Fibroblast of skin of right biceps (primary cell): ENCODE results near the gene TBC1D32.
"Not testable (repeated sequence)": the region's sequence is repeated elsewhere in the genome, so short reads cannot be mapped to it uniquely, and the experiment has no call there.

Experiments used
- DNase-seq: peaks from one replicate; pipeline ENCODE4 v3.0.0-alpha.2; 2013

TBC1D32 gene

GRCh38 chr6:121319112-121319553 lies 15.1 kb downstream of the TBC1D32 start:
- DNase-seq = peak; percentile 21

- no peak for DNase-seq
Observed at GRCh38 chr6:121314381-121315112, 19.7 kb downstream of the TBC1D32 start.

DNA sequence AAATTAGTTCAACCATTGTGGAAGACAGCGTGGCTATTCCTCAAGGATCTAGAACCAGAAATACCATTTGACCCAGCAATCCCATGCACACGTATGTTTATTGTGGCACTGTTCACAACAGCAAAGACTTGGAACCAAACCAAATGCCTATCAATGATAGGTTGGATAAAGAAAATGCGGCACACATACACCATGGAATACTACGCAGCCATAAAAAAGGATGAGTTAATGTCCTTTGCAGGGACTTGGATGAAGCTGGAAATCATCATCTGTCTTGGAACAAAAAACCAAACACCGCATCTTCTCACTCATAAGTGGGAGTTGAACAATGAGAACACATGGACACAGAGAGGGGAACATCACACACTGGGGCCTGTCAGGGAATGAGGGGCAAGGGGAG lies 22.5 kb downstream of the TBC1D32 start:
- not testable (repeated sequence) for DNase-seq

DNA sequence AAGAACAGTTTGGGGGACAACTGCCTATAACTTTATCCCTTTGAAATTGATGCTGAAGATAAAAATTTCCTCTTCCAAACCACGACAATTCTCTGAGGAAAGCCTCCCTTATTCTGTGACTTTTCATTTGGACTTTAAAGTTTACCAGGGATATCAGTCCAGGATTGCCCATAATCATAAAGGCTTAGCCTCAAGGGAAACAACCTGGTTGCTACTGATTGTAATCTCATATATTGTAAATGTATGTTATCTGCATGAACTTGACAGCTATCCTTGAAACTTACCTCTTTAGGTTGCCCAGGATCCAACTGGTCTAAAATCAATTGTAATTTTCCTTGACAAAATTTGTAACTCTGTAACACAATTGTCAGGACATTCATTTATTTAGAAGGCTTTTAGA lies 23.8 kb downstream of the TBC1D32 start:
- peak; percentile 14 for DNase-seq

DNA sequence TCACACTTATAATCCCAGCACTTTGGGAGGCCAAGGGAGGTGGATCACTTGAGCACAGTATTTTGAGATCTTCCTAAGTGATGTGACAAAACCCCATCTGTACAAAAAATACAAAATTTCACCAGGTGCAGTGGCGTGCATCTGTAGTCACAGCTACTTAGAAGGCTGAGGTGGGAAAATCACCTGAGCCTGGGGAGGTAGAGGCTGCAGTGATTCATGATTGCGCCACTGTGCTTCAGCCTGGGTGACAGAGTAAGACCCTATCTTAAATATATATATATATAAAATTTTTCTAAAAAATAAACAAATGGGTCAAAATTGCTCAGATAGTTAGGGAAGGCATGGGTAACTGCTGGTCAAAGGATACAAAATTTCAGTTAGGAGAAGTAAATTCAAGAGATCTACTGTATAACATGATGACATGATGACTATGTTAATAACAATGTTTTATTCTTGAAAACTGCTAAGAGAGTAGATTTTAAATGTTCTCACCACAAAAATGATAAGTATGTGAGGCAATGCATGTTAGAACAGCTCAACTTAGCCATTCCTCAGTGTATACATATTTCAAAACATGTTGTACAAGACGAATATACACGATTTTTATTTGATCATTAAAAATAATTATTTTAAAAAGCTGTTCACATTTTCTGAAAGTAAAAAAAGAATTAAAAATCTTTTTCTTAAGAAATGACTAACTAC lies 24.4 kb downstream of the TBC1D32 start:
- peak; percentile 80 for DNase-seq

DNA sequence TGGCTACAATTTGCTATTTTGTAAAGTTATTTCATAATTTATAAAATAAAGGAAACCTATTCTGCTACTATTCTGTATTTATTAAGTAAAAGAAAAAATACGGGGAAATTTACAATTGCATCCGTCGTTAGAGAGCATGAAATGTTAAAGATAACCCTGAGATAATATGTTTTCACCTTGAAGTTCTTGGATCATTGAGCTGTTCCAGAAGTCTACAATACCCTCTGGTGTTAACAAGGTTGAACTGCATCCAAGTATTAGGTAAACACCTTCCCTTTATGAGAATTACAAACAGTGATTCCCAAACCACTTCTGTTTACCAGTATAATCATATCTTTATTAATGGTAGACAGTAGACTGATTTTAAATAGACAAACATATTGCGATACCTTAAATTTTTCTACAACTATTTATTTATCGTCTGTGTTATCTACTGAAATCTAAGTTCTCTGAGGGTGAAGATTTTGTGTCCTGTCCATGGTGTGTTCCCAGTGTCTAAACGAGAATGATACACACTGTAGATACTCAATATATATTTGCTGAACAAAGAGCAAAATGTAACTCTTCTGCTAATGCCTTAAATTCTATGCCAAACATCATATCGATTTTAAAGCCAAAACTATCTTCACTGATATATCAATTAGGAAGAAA lies 28.2 kb downstream of the TBC1D32 start:
- DNase-seq = peak; percentile 35

DNA sequence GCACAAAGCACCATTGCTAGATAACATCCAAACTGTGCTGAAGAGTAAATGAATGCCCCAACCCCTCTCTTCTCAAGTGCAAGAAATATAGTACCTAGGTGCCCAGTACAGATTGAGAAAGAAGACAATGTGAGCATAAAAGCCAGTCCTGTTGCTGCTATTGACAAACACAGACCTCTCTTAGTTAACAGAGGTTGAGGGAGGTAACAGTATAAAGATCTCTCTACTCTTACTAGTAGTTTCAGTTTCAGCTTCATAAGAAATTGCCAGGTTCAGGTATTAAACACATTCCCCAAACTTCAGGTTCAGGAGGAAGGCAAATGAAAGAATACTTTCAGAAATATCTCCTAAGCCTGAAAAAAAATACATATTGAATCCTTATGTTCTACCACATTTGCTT lies 31.4 kb downstream of the TBC1D32 start:
- DNase-seq = no peak

DNA sequence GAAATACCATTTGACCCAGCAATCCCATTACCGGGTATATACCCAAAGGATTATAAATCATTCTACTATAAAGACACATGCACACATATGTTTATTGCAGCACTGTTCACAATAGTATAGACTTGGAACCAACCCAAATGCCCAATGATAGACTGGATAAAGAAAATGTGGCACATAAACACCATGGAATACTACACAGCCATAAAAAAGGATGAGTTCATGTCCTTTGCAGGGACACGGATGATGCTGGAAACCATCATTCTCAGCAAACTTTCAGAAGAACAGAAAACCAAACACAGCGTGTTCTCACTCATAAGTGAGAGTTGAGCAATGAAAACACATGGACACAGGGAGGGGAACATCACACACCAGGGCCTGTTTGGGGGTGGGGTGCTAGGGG lies 33.1 kb downstream of the TBC1D32 start:
- not testable (repeated sequence) for DNase-seq

DNA sequence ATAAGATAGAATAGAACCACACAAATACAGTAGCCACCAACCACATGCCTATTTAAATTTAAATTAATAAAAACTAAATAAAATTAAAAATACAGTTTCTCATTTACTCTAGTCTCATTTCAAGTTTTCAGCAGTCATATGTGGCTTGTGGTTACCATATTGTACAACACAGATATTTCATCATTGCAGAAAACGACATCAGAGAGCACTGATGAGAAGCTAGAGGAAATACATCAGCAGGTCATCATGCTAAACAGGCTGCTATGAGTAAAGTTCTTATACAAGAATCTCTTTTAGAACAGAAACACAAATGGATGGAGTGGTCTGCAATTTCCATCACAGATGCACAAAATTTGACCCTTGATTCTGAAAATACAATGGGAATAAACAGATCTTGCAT lies 36.6 kb downstream of the TBC1D32 start:
- peak; percentile 15 for DNase-seq

GRCh38 chr6:121285041-121285440 lies 49.2 kb downstream of the TBC1D32 start:
- DNase-seq = peak; percentile 68

GRCh38 chr6:121274666-121275295 lies 59.5 kb downstream of the TBC1D32 start:
- peak; percentile 5 for DNase-seq

GRCh38 chr6:121263742-121264141 lies 70.5 kb downstream of the TBC1D32 start:
- DNase-seq = no peak

DNA sequence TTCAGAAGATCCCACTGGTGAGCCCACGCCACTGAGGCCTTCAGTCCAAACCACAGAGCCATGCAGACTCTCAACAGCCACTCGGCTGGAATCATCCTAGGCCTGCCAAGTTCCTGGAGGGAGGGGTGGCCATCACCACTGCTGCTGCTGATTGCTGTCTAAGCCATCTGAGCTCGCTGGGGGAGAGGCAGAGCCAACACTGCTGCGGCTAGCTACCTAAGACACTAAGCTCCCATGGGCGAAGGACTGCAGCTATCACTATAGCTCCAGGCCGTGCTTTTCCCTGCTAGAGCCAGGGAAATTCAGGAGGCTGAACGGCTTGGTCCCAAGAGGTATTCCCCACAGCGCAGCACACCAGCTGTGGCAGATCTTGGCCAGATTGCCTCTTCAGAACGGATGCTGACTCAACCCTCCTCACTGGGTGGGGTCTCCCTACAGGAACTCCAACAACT lies 73.6 kb downstream of the TBC1D32 start:
- peak; percentile 57 for DNase-seq

GRCh38 chr6:121247386-121247785 lies 86.9 kb downstream of the TBC1D32 start:
- peak; percentile 22 for DNase-seq

DNA sequence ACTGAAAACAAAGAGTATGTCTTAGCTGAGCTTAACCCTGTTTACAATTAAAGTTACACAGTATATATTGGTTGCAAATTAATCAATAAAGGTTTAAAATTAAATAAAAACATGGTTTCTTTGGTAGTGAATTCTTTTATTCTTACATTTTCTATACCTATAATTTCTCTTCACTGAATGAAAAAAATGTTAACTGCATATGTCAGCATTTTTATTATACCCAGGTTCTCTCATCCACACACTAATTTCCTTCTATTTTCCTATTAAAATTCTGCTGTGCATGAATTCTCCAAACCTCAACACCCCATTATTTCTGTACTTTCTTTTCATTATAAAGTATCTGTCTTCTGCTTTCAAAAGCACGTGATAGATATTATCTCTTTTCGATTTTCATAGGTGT lies 91.9 kb downstream of the TBC1D32 start:
- DNase-seq = no peak

DNA sequence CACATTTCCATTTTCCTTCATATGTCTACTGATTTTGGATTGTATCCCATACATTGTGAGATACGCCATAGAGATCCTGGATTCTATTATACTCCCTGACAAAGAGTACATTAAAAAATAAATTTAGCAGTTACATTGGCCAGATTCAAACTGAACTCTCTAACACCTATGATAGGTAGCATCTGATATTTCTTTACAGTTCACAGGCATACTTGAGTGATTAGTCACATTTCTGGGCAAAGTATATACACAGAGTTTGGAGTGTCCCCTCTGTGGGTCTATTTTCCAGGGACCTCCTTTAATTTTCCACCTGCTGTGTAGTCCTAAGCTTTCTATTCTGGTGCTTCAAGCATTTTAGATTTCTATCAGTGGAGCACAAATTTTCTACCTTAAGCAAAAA lies 96.4 kb downstream of the TBC1D32 start:
- no peak for DNase-seq

DNA sequence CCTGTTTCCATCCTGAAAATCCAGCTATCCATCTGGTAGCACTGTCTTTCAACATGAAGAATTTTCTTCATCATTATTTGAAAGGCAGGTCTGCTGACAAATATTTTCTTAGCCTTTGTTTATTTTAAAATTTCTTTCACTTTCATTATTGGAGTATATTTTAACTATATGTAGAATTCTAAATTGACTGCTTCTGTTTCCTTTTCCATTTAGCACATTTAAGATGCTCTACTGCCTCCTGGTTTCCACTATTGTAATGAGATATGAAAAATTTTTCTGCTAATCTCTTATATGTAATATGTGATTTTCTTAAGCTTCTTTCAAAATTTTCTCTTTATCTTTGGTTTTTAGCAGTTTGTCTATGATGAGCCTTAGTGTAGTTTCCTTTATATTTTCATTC lies 97.3 kb downstream of the TBC1D32 start:
- no peak for DNase-seq

DNA sequence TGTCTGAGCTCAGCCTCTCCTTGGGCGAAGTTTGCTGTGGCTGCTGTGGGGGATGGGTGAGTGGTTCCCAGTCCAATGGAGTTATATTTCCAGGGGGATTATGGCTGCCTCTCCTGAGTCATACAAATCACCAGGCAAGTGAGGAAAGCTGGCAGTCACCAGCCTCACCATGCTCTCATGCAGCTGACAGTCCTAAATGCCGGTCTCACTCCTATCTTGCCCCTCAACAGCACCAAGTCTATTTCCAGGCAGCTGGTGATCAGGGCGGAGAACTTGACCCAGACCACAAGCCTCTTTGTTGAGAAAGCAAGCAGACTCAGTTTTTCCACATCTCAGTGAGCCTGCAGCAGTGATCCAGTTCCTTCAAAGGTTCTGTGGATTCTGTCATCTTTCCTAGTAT lies 98.9 kb downstream of the TBC1D32 start:
- no peak for DNase-seq

- DNase-seq = no peak
Observed at GRCh38 chr6:121223930-121224329, 110.3 kb downstream of the TBC1D32 start.

DNA sequence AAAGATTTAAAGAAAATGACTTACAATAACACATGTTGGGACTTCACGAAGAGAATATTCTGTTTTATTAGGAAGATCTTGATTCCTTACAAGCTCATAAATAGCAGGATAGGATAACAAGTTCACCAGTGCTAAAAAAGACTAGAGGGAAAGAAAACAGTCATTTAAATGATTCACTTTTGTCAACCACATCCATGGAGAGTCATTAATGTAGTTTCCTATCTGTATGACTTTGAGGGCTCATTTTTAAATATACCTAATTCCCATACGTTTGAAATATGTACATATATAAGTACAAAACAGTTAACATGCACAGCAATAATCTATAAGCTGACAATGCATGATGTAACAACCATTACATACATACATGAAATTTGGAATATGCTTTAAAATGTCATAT lies 111.1 kb downstream of the TBC1D32 start:
- DNase-seq = no peak

- DNase-seq = peak; percentile 60
Observed at GRCh38 chr6:121222656-121223055, 111.6 kb downstream of the TBC1D32 start.

DNA sequence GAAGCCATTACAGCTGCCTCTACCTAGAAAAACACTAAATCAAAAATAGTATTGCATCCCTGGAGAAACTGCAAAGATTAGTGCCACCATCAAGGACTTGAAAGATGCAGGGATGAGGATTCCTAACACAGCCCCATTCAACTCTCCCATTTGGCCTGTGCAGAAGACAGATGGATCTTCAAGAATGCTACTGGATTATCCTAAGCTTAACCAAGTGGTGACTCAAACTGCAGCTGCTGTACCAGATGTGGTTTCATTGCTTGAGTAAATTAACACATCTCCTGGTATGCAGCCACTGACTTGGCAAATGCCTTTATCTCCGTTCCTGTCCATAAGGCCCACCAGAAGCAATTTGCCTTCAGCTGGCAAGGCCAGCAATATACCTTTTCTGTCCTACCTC lies 117.4 kb downstream of the TBC1D32 start:
- DNase-seq = peak; percentile 43

DNA sequence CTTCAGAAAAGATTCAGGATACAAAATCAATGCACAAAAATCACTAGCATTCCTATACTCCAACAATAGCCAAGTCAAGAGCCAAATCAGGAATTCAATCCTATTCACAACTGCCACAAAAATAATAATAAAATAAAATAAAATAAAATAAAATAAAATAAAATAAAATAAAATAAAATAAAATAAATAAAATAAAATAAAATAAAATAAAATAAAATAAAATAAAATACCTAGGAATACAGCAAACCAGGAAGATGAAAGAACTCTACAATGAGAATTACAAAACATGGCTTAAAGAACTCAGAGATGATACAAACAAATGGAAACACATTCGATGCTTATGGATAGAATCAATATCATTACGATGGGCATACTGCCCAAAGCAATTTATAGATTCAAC lies 120.9 kb downstream of the TBC1D32 start:
- not testable (repeated sequence) for DNase-seq
